HepG2 (cell line): Measurements from ENCODE around the gene ZC3H18. TPM values are rescaled to one million over a fixed set of nuclear protein-coding genes. Genes with fewer than 3 reads are reported as not detected.
A peak's percentile ranks its signal among the peaks of the same experiment; 100 is the strongest.

Experiments used
- ATAD3A ChIP-seq: sonication (generic); formaldehyde crosslinking; IDR thresholded peaks from 2 replicates; pipeline ENCODE4 v1.4.0; 2020; ENCODE audit warnings: missing genetic modification reagents
- CREM ChIP-seq, 2 experiments: sonication (generic) in 1 of 2; formaldehyde crosslinking in 1 of 2; IDR thresholded peaks; 2 replicates each; pipeline versions ENCODE4 v1.4.0 to v1.6.1; 2016 to 2020; ENCODE audit warnings: antibody characterized with exemption in 1 of 2, mild to moderate bottlenecking in 1 of 2, missing genetic modification reagents in 1 of 2
- KDM5B ChIP-seq: sonication (generic); formaldehyde crosslinking; IDR thresholded peaks from 2 replicates; pipeline ENCODE4 v1.4.0; 2020; ENCODE audit warnings: missing genetic modification reagents, mild to moderate bottlenecking, borderline replicate concordance
- KMT2B ChIP-seq: IDR thresholded peaks from 2 replicates; pipeline ENCODE4 v1.6.1; 2016; ENCODE audit warnings: missing genetic modification reagents, missing compliant biosample characterization
- MIXL1 ChIP-seq: IDR thresholded peaks from 2 replicates; pipeline ENCODE4 v1.6.1; 2016
- PCBP2 ChIP-seq: fragments of 200-400 bp; formaldehyde crosslinking; optimal IDR thresholded peaks from 2 replicates; pipeline ENCODE3; 2018; ENCODE audit warnings: low read length, low read depth; ENCODE audit not compliant: poor library complexity, severe bottlenecking
- ZNF3 ChIP-seq: IDR thresholded peaks from 2 replicates; pipeline ENCODE4 v1.7.0; 2017; ENCODE audit warnings: inconsistent platforms
- ZNF33B ChIP-seq: sonication (generic); formaldehyde crosslinking; IDR thresholded peaks from 2 replicates; pipeline ENCODE4 v1.5.1; 2020; ENCODE audit warnings: mild to moderate bottlenecking, missing genetic modification reagents
- polyA plus RNA-seq, 8 experiments: library from polyadenylated mRNA; depleted of rRNA in 3 of 8; stranded (reverse) in 7 of 8; unstranded in 1 of 8; fragments of >200 nt; fragmentation: Illumina TruSeq in 4 of 8; extraction: Trizol in 4 of 8; gene quantifications; 2 replicates each; pipeline versions ENCODE4 v1.2.1 to v1.2.3, GENCODE V29; 2011 to 2016; ENCODE audit warnings: low read depth in 4 of 8, missing spikeins in 1 of 8, mixed read lengths in 1 of 8; ENCODE audit not compliant: insufficient read depth in 1 of 8
- total RNA-seq, 5 experiments: library from RNA; depleted of rRNA; stranded (reverse); fragments of >200 nt; fragmentation: Illumina TruSeq; extraction: Trizol; gene quantifications; 2 replicates each; pipeline ENCODE4 v1.2.3, GENCODE V29; 2016; ENCODE audit warnings: low read depth in 1 of 5
- TF ChIP-seq, protein P1 (sequence below): sonication (generic); formaldehyde crosslinking; IDR thresholded peaks from 2 replicates; pipeline ENCODE4 v1.4.0; 2020; ENCODE audit warnings: missing genetic modification reagents
- TF ChIP-seq, protein P2 (sequence below): sonication (generic); formaldehyde crosslinking; IDR thresholded peaks from 2 replicates; pipeline ENCODE4 v1.5.0; 2020; ENCODE audit warnings: mild to moderate bottlenecking, missing genetic modification reagents
- TF ChIP-seq, protein P3 (sequence below): sonication (generic); formaldehyde crosslinking; IDR thresholded peaks from 2 replicates; pipeline ENCODE4 v1.5.0; 2020; ENCODE audit warnings: mild to moderate bottlenecking, missing genetic modification reagents
- TF ChIP-seq, protein P4 (sequence below): sonication (generic); formaldehyde crosslinking; IDR thresholded peaks from 2 replicates; pipeline ENCODE4 v1.4.0; 2020; ENCODE audit warnings: missing genetic modification reagents, borderline replicate concordance
- TF ChIP-seq, protein P5 (sequence below): sonication (generic); formaldehyde crosslinking; conservative IDR thresholded peaks from 2 replicates; pipeline ENCODE4 v1.4.0; 2020; ENCODE audit warnings: missing genetic modification reagents
- TF ChIP-seq, protein P6 (sequence below): sonication (generic); formaldehyde crosslinking; IDR thresholded peaks from 2 replicates; pipeline ENCODE4 v1.5.0; 2020; ENCODE audit warnings: missing genetic modification reagents

ZC3H18 gene
- total and polyA plus RNA-seq, 2 of the 13 experiments (the other 11 are each of a cell fraction or from before 2014, with no cell fraction given), result 11.2 to 27.4 TPM

DNA sequence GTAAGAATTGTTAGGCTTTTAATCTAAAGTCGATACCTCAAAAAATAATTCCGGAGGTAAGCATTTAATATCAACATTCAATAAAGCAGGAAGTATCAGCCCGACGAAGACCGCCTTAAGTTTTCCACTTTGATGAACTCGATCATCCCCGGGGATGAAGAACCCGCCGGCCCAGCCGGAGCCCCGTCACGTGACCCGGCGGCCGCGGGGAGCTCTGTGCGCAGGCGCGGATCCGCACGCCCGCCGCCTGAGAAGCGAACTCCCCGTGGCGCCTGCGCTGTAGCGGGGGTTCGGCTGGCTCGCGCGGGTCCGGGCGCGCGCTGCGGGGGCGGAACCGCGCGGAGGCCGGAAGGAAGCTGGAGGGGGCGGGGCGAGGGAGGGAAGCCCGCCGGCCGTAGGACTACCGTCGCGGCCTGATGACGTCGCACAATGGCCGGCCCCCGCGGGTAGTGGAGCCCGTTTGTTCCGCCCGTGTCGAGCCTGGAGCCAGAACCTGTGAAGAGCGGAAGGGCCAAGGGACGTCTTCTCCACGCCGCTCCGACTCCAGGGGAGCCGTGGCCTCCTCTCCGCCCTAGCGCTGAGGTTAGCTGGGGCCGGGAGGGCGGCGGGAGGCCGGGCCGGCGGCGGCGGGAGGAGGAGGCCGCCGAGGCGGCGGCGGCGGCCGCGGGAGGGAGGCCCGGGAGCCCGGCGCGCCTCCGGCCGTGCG, at the start of gene ZC3H18 (continued):
- TF ChIP-seq KMT2B (peak; percentile 96), ZNF33B (CRISPR knock-in tag) (no peak; the same call in 1 of the 2 replicates), MIXL1 (no peak), KDM5B (CRISPR knock-in tag) (peak; percentile 64; the same call in 1 of the 2 replicates), PCBP2 (no peak), ATAD3A (CRISPR knock-in tag) (no peak), CREM (IDR thresholded peaks at IDR 0.05) (peak; percentile 95), CREM (CRISPR knock-in tag; IDR thresholded peaks at IDR 0.05) (peak; percentile 90), ZNF3 (CRISPR knock-in tag) (no peak)
- TF ChIP-seq, protein P1, sequence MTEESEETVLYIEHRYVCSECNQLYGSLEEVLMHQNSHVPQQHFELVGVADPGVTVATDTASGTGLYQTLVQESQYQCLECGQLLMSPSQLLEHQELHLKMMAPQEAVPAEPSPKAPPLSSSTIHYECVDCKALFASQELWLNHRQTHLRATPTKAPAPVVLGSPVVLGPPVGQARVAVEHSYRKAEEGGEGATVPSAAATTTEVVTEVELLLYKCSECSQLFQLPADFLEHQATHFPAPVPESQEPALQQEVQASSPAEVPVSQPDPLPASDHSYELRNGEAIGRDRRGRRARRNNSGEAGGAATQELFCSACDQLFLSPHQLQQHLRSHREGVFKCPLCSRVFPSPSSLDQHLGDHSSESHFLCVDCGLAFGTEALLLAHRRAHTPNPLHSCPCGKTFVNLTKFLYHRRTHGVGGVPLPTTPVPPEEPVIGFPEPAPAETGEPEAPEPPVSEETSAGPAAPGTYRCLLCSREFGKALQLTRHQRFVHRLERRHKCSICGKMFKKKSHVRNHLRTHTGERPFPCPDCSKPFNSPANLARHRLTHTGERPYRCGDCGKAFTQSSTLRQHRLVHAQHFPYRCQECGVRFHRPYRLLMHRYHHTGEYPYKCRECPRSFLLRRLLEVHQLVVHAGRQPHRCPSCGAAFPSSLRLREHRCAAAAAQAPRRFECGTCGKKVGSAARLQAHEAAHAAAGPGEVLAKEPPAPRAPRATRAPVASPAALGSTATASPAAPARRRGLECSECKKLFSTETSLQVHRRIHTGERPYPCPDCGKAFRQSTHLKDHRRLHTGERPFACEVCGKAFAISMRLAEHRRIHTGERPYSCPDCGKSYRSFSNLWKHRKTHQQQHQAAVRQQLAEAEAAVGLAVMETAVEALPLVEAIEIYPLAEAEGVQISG (CRISPR knock-in tag), result peak; percentile 95
- TF ChIP-seq, protein P2, sequence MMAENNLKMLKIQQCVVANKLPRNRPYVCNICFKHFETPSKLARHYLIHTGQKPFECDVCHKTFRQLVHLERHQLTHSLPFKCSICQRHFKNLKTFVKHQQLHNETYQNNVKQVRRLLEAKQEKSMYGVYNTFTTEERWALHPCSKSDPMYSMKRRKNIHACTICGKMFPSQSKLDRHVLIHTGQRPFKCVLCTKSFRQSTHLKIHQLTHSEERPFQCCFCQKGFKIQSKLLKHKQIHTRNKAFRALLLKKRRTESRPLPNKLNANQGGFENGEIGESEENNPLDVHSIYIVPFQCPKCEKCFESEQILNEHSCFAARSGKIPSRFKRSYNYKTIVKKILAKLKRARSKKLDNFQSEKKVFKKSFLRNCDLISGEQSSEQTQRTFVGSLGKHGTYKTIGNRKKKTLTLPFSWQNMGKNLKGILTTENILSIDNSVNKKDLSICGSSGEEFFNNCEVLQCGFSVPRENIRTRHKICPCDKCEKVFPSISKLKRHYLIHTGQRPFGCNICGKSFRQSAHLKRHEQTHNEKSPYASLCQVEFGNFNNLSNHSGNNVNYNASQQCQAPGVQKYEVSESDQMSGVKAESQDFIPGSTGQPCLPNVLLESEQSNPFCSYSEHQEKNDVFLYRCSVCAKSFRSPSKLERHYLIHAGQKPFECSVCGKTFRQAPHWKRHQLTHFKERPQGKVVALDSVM (CRISPR knock-in tag), result peak; percentile 66; the same call in 1 of the 2 replicates
- TF ChIP-seq, protein P3, sequence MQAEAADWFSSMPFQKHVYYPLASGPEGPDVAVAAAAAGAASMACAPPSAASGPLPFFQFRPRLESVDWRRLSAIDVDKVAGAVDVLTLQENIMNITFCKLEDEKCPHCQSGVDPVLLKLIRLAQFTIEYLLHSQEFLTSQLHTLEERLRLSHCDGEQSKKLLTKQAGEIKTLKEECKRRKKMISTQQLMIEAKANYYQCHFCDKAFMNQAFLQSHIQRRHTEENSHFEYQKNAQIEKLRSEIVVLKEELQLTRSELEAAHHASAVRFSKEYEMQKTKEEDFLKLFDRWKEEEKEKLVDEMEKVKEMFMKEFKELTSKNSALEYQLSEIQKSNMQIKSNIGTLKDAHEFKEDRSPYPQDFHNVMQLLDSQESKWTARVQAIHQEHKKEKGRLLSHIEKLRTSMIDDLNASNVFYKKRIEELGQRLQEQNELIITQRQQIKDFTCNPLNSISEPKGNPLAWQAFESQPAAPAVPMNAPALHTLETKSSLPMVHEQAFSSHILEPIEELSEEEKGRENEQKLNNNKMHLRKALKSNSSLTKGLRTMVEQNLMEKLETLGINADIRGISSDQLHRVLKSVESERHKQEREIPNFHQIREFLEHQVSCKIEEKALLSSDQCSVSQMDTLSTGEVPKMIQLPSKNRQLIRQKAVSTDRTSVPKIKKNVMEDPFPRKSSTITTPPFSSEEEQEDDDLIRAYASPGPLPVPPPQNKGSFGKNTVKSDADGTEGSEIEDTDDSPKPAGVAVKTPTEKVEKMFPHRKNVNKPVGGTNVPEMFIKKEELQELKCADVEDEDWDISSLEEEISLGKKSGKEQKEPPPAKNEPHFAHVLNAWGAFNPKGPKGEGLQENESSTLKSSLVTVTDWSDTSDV, result peak; percentile 77
- TF ChIP-seq, protein P4, sequence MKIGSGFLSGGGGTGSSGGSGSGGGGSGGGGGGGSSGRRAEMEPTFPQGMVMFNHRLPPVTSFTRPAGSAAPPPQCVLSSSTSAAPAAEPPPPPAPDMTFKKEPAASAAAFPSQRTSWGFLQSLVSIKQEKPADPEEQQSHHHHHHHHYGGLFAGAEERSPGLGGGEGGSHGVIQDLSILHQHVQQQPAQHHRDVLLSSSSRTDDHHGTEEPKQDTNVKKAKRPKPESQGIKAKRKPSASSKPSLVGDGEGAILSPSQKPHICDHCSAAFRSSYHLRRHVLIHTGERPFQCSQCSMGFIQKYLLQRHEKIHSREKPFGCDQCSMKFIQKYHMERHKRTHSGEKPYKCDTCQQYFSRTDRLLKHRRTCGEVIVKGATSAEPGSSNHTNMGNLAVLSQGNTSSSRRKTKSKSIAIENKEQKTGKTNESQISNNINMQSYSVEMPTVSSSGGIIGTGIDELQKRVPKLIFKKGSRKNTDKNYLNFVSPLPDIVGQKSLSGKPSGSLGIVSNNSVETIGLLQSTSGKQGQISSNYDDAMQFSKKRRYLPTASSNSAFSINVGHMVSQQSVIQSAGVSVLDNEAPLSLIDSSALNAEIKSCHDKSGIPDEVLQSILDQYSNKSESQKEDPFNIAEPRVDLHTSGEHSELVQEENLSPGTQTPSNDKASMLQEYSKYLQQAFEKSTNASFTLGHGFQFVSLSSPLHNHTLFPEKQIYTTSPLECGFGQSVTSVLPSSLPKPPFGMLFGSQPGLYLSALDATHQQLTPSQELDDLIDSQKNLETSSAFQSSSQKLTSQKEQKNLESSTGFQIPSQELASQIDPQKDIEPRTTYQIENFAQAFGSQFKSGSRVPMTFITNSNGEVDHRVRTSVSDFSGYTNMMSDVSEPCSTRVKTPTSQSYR (CRISPR knock-in tag), result peak; percentile 74; the same call in 1 of the 2 replicates
- TF ChIP-seq, protein P5, sequence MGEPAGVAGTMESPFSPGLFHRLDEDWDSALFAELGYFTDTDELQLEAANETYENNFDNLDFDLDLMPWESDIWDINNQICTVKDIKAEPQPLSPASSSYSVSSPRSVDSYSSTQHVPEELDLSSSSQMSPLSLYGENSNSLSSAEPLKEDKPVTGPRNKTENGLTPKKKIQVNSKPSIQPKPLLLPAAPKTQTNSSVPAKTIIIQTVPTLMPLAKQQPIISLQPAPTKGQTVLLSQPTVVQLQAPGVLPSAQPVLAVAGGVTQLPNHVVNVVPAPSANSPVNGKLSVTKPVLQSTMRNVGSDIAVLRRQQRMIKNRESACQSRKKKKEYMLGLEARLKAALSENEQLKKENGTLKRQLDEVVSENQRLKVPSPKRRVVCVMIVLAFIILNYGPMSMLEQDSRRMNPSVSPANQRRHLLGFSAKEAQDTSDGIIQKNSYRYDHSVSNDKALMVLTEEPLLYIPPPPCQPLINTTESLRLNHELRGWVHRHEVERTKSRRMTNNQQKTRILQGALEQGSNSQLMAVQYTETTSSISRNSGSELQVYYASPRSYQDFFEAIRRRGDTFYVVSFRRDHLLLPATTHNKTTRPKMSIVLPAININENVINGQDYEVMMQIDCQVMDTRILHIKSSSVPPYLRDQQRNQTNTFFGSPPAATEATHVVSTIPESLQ (CRISPR knock-in tag), result no peak
- TF ChIP-seq, protein P6, sequence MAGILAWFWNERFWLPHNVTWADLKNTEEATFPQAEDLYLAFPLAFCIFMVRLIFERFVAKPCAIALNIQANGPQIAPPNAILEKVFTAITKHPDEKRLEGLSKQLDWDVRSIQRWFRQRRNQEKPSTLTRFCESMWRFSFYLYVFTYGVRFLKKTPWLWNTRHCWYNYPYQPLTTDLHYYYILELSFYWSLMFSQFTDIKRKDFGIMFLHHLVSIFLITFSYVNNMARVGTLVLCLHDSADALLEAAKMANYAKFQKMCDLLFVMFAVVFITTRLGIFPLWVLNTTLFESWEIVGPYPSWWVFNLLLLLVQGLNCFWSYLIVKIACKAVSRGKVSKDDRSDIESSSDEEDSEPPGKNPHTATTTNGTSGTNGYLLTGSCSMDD (CRISPR knock-in tag), result no peak
